Neural cell (in vitro differentiated cells): ENCODE measurements around the gene TRMO.

ENCODE experiments used
- EP300 ChIP-seq: fragments of 450-650 bp; conservative IDR thresholded peaks from 2 replicates; pipeline ENCODE4 v1.6.1; 2014; ENCODE audit warnings: antibody characterized with exemption, mild to moderate bottlenecking, moderate library complexity; ENCODE audit not compliant: poor library complexity, severe bottlenecking
- EZH2 ChIP-seq: fragments of 200-600, 300-800 bp; shearing (Covaris generic), sonication (generic); IDR thresholded peaks from 2 replicates; pipeline ENCODE4 v1.6.1; 2014; ENCODE audit warnings: antibody characterized with exemption, low read length, borderline replicate concordance, mild to moderate bottlenecking; ENCODE audit not compliant: insufficient read depth, poor library complexity, severe bottlenecking
- POLR2AphosphoS5 ChIP-seq: IDR thresholded peaks from 2 replicates; pipeline ENCODE4 v1.6.1; 2012
- SMC3 ChIP-seq: fragments of 450-650 bp; conservative IDR thresholded peaks from 2 replicates; pipeline ENCODE4 v1.6.1; 2014; ENCODE audit warnings: antibody characterized with exemption, mild to moderate bottlenecking, moderate library complexity; ENCODE audit not compliant: poor library complexity
- TAF1 ChIP-seq: IDR thresholded peaks from 2 replicates; pipeline ENCODE4 v1.6.1; 2012; ENCODE audit warnings: low read depth
- TF ChIP-seq, protein P1 (sequence below): fragments of 450-650 bp; IDR thresholded peaks from 2 replicates; pipeline ENCODE4 v1.5.1; 2014; ENCODE audit warnings: antibody characterized with exemption, mild to moderate bottlenecking, moderate library complexity; ENCODE audit not compliant: poor library complexity, severe bottlenecking
- TF ChIP-seq, protein P2 (sequence below): IDR thresholded peaks from 2 replicates; pipeline ENCODE4 v1.6.1; 2012; ENCODE audit warnings: borderline replicate concordance

DNA sequence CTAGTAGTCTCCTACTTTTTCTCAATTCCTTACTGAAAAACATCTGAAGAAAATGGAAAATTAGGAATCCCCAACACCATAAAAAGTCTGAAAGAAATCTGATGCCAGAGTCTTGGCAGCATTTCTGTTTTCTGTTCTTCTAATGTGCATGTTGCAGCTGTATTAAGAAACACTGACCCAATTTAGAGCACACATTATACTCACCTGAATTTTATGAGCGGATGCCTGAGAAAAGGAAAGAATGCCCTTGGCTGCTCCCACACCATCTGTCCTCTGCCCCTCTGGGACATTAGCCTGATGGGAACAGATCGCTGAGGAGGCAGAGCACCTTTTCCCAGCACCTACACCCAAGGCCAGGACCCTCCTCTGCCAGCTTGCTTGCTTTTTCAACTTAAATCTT is 46.7 kb upstream of the TRMO start:
- TF ChIP-seq TAF1 (no peak), POLR2AphosphoS5 (no peak), EP300 (no peak), EZH2 (no peak), SMC3 (no peak)
- TF ChIP-seq, protein P1, sequence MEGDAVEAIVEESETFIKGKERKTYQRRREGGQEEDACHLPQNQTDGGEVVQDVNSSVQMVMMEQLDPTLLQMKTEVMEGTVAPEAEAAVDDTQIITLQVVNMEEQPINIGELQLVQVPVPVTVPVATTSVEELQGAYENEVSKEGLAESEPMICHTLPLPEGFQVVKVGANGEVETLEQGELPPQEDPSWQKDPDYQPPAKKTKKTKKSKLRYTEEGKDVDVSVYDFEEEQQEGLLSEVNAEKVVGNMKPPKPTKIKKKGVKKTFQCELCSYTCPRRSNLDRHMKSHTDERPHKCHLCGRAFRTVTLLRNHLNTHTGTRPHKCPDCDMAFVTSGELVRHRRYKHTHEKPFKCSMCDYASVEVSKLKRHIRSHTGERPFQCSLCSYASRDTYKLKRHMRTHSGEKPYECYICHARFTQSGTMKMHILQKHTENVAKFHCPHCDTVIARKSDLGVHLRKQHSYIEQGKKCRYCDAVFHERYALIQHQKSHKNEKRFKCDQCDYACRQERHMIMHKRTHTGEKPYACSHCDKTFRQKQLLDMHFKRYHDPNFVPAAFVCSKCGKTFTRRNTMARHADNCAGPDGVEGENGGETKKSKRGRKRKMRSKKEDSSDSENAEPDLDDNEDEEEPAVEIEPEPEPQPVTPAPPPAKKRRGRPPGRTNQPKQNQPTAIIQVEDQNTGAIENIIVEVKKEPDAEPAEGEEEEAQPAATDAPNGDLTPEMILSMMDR = no peak
- TF ChIP-seq, protein P2, sequence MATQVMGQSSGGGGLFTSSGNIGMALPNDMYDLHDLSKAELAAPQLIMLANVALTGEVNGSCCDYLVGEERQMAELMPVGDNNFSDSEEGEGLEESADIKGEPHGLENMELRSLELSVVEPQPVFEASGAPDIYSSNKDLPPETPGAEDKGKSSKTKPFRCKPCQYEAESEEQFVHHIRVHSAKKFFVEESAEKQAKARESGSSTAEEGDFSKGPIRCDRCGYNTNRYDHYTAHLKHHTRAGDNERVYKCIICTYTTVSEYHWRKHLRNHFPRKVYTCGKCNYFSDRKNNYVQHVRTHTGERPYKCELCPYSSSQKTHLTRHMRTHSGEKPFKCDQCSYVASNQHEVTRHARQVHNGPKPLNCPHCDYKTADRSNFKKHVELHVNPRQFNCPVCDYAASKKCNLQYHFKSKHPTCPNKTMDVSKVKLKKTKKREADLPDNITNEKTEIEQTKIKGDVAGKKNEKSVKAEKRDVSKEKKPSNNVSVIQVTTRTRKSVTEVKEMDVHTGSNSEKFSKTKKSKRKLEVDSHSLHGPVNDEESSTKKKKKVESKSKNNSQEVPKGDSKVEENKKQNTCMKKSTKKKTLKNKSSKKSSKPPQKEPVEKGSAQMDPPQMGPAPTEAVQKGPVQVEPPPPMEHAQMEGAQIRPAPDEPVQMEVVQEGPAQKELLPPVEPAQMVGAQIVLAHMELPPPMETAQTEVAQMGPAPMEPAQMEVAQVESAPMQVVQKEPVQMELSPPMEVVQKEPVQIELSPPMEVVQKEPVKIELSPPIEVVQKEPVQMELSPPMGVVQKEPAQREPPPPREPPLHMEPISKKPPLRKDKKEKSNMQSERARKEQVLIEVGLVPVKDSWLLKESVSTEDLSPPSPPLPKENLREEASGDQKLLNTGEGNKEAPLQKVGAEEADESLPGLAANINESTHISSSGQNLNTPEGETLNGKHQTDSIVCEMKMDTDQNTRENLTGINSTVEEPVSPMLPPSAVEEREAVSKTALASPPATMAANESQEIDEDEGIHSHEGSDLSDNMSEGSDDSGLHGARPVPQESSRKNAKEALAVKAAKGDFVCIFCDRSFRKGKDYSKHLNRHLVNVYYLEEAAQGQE = no peak
